PC-9 (cell line): Measurements from ENCODE around the gene TDRD9. TPM values are rescaled to one million over a fixed set of nuclear protein-coding genes. Genes with fewer than 3 reads are reported as not detected.

Experiments
- BruUV-seq: library from RNA; stranded (reverse); fragments of 400-500 nt; replicated peaks from 2 replicates; lab custom pipeline; 2021; lab: Mats Ljungman, UMichigan
- CTCF ChIA-PET: fragments of 300-600 bp; sonication (Branson Sonifier 250); formaldehyde crosslinking; loops from one replicate; lab custom pipeline; 2022; ENCODE audit warnings: antibody characterized with exemption; lab: Charles Lee
- POLR2A ChIA-PET: fragments of 300-600 bp; sonication (Branson Sonifier 250); formaldehyde crosslinking; loops from one replicate; lab custom pipeline; 2022; ENCODE audit warnings: antibody characterized with exemption; ENCODE audit not compliant: unreplicated experiment; lab: Charles Lee
- DNase-seq, 2 experiments: peaks; one replicate each; pipeline versions ENCODE4 v3.0.0 to v3.0.0-alpha.2; 2015 to 2022; ENCODE audit warnings: mixed read lengths in 1 of 2
- H2AFZ ChIP-seq: fragments of 200-600 bp; sonication (generic); 2 replicates; pipeline ENCODE4 v1.8.1; 2017; ENCODE audit warnings: antibody characterized with exemption
- H3F3A ChIP-seq: fragments of 200-600 bp; sonication (generic); 2 replicates; pipeline ENCODE4 v1.8.1; 2017; ENCODE audit warnings: antibody characterized with exemption, mild to moderate bottlenecking, low read depth; ENCODE audit not compliant: insufficient read depth
- H3K27ac ChIP-seq: fragments of 200-600 bp; sonication (generic); 2 replicates; pipeline ENCODE4 v1.6.1; 2016; ENCODE audit warnings: mixed run types
- H3K27me3 ChIP-seq: fragments of 200-600 bp; sonication (generic); 2 replicates; pipeline ENCODE4 v1.6.1; 2016; ENCODE audit warnings: low read depth, mixed run types; ENCODE audit not compliant: insufficient read depth
- H3K36me3 ChIP-seq: fragments of 200-600 bp; sonication (generic); 2 replicates; pipeline ENCODE4 v1.6.1; 2016; ENCODE audit warnings: low read depth, mixed run types
- H3K4me1 ChIP-seq: fragments of 200-600 bp; sonication (generic); replicated peaks from 2 replicates; pipeline ENCODE4 v1.6.1; 2016; ENCODE audit warnings: mixed run types; ENCODE audit not compliant: insufficient read depth
- H3K4me2 ChIP-seq: fragments of 200-600 bp; sonication (generic); 2 replicates; pipeline ENCODE4 v1.6.1; 2017; ENCODE audit warnings: mixed run types
- H3K4me3 ChIP-seq: fragments of 200-600 bp; sonication (generic); 2 replicates; pipeline ENCODE4 v1.6.1; 2016; ENCODE audit warnings: mixed run types
- H3K79me2 ChIP-seq: fragments of 200-600 bp; sonication (generic); 2 replicates; pipeline ENCODE4 v1.6.1; 2017; ENCODE audit warnings: low read depth, mixed run types
- H3K9me2 ChIP-seq: fragments of 200-600 bp; sonication (generic); 2 replicates; pipeline ENCODE4 v1.8.1; 2017; ENCODE audit warnings: mild to moderate bottlenecking; ENCODE audit not compliant: insufficient read depth
- H3K9me3 ChIP-seq: fragments of 200-600 bp; sonication (generic); 2 replicates; pipeline ENCODE4 v1.8.1; 2016; ENCODE audit warnings: low read depth; ENCODE audit not compliant: insufficient read depth
- H4K20me1 ChIP-seq: fragments of 200-600 bp; sonication (generic); 2 replicates; pipeline ENCODE4 v1.8.1; 2017; ENCODE audit not compliant: insufficient read depth
- CTCF ChIP-seq: fragments of 200-600 bp; sonication (generic); conservative IDR thresholded peaks from 2 replicates; pipeline ENCODE4 v1.6.1; 2017; ENCODE audit warnings: mixed run types, antibody characterized with exemption, mild to moderate bottlenecking, moderate library complexity
- EZH2 ChIP-seq: fragments of 200-600 bp; sonication (generic); IDR thresholded peaks from 2 replicates; pipeline ENCODE4 v1.8.0; 2017; ENCODE audit warnings: antibody characterized with exemption, low read depth
- intact Hi-C: fragments of 100-400 bp; cut with micrococcal nuclease; formaldehyde crosslinking; loops from one replicate; pipeline ENCODE4 v1.10.0; 2022; ENCODE audit not compliant: unreplicated experiment
- total RNA-seq: library from RNA; stranded (reverse); gene quantifications from 2 replicates; pipeline ENCODE4 v1.2.3, GENCODE V29; 2021

Gene TDRD9
- total RNA-seq, 1 experiment from 2014 or later: 0.15 TPM

- no peak overlapping the region for H2AFZ ChIP-seq
- H3K4me3 ChIP-seq: no peak overlapping the region
- TF ChIP-seq EZH2 (no peak), CTCF (no peak)
- no peaks in the 10 kb centered on the region for H3F3A ChIP-seq
- H3K9me3 ChIP-seq: no peaks in the 10 kb centered on the region
- H4K20me1 ChIP-seq: no peaks in the 10 kb centered on the region
- no peaks in the 10 kb centered on the region for H3K36me3 ChIP-seq
- H3K9me2 ChIP-seq: no peaks in the 10 kb centered on the region
- no peaks in the 10 kb centered on the region for H3K27me3 ChIP-seq
- POLR2A ChIA-PET: no interaction called here
- no peak overlapping the region for H3K27ac ChIP-seq
- H3K4me2 ChIP-seq: no peak overlapping the region
- BruUV-seq: no TSS peak
- H3K79me2 ChIP-seq: no peaks in the 10 kb centered on the region
- CTCF ChIA-PET: interaction anchor here (0.7 kb wide), 1 partner anchor 49 kb away, joined by 3 read pairs; no protein-coding TSS in a partner anchor
- intact Hi-C loops: no loop called here
- H3K4me1 ChIP-seq: no peaks in the 10 kb centered on the region
- DNase-seq: no peak
These were observed 153.8 kb downstream of the TDRD9 start for GRCh38 chr14:104081951-104082464.

- BruUV-seq: no TSS peak
- intact Hi-C loops: no loop called here
- H3K36me3 ChIP-seq: no peaks in the 10 kb centered on the region
- no peak overlapping the region for H3K27ac ChIP-seq
- H3K4me3 ChIP-seq: no peak overlapping the region
- no peaks in the 10 kb centered on the region for H4K20me1 ChIP-seq
- DNase-seq: no peak
- H3K9me3 ChIP-seq: no peaks in the 10 kb centered on the region
- ChIA-PET POLR2A (no interaction called here), CTCF (interaction anchor here (0.7 kb wide), 1 partner anchor 50 kb away, joined by 3 read pairs; no protein-coding TSS in a partner anchor)
- H3K79me2 ChIP-seq: no peaks in the 10 kb centered on the region
- H3F3A ChIP-seq: no peaks in the 10 kb centered on the region
- no peak overlapping the region for H2AFZ ChIP-seq
- no peak overlapping the region for H3K4me2 ChIP-seq
- no peaks in the 10 kb centered on the region for H3K27me3 ChIP-seq
- no peaks in the 10 kb centered on the region for H3K9me2 ChIP-seq
- TF ChIP-seq EZH2 (no peak), CTCF (no peak)
- no peaks in the 10 kb centered on the region for H3K4me1 ChIP-seq
These were observed 154.6 kb downstream of the TDRD9 start for GRCh38 chr14:104082807-104083206.

DNA sequence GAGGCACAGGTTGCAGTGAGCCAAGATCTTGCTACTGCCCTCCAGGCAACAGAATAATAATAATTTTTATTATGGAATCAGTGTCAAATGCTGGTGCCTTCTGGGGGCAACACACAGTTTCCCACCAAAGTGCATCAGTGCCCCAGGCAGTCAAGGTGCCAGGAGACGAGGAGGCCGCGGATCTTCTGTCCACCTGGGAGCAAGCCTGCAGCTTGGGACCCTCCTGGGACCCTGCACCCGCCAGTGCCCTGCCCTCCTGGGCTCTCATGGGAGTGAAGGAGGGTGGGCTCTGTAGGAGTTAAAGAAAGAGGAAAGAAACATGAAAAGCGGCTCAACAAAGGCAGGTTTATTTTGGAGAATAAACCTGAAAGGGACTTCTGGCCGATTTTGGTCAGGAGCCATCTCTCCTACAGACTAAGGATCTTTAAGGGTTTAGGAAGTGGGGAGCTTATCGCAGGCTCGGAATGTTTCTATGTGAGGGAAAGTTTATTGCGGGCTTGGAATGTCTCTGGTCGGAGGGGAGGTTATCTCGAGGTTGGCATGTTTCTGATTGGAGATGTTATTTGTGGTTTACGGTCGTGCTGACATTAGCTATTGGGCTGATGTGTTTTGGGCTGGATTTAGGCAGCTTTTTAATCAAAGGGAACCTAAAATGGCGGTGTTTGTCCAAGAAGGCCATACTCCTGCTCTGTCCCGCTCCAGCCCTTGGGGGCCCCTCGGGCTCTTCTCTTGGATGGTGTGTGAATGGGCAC, 156.2 kb downstream of the TDRD9 start:
- Histone ChIP-seq H3K36me3 (no peaks in the 10 kb centered on the region), H3K9me3 (no peaks in the 10 kb centered on the region), H4K20me1 (no peaks in the 10 kb centered on the region), H3F3A (no peaks in the 10 kb centered on the region), H3K4me1 (no peaks in the 10 kb centered on the region), H3K4me2 (no peak overlapping the region), H3K27me3 (no peaks in the 10 kb centered on the region), H3K27ac (no peak overlapping the region), H3K79me2 (no peaks in the 10 kb centered on the region), H2AFZ (no peak overlapping the region), H3K4me3 (no peak overlapping the region), H3K9me2 (no peaks in the 10 kb centered on the region)
- no peak for DNase-seq
- TF ChIP-seq CTCF: no peak
- no peak for TF ChIP-seq EZH2
- no TSS peak for BruUV-seq
- ChIA-PET POLR2A (no interaction called here), CTCF (no interaction called here)
- intact Hi-C loops: no loop called here
